MM.1S (cell line): Measurements from ENCODE around the gene VWA7.

Source experiments
- EZH2 ChIP-seq: fragments of 300-600 bp; sonication (generic); optimal IDR thresholded peaks from 2 replicates; pipeline ENCODE3; 2017; ENCODE audit warnings: low read depth, mild to moderate bottlenecking, antibody characterized with exemption, low read length, mixed read lengths
- EZH2phosphoT487 ChIP-seq: fragments of 300-600 bp; sonication (generic); IDR thresholded peaks from 2 replicates; pipeline ENCODE4 v1.6.1; 2018; ENCODE audit warnings: antibody characterized with exemption, low read length
- TF ChIP-seq, protein P1 (sequence below): fragments of 300-600 bp; sonication (generic); IDR thresholded peaks from 2 replicates; pipeline ENCODE4 v1.5.1; 2016; ENCODE audit warnings: antibody characterized with exemption, low read length, mixed read lengths

DNA sequence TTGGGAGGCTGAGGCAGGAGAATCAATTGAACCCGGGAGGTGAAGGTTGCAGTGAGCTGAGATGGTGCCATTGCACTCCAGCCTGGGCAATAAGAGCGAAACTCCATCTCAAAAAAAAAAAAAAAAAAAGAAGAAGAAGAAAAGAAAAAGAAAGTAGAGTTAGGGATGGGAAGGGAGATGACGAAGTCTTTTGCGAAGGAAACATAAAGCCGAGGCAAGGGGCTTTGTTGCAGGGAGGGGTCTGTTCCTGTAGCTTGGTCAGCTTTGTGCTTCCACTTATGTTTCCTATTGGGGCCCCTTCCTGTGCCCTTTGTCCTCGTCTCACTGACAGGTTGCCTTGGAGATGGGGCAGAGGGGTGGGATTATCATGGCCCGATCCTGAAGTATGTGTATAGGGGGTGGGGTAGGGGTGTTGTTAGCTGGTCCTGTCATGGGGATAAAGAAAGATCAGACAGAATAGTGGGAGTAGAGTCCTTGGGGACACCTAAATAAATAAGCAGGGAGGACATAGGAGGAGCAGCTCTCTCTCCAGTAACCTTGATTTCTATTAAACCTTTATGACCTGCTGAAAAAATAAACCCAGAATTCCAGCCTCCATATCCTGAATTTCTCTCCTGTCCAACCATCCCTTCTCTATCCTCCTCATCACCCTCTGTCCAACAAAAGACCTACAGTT is 39.7 kb downstream of the VWA7 start:
- TF ChIP-seq, protein P1, sequence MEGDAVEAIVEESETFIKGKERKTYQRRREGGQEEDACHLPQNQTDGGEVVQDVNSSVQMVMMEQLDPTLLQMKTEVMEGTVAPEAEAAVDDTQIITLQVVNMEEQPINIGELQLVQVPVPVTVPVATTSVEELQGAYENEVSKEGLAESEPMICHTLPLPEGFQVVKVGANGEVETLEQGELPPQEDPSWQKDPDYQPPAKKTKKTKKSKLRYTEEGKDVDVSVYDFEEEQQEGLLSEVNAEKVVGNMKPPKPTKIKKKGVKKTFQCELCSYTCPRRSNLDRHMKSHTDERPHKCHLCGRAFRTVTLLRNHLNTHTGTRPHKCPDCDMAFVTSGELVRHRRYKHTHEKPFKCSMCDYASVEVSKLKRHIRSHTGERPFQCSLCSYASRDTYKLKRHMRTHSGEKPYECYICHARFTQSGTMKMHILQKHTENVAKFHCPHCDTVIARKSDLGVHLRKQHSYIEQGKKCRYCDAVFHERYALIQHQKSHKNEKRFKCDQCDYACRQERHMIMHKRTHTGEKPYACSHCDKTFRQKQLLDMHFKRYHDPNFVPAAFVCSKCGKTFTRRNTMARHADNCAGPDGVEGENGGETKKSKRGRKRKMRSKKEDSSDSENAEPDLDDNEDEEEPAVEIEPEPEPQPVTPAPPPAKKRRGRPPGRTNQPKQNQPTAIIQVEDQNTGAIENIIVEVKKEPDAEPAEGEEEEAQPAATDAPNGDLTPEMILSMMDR, result no peak
- TF ChIP-seq EZH2 (no peak), EZH2phosphoT487 (no peak)
